GM12878 (cell line): Measurements from ENCODE around the gene GNAQ. TPM values are rescaled to one million over a fixed set of nuclear protein-coding genes. Genes with fewer than 3 reads are reported as not detected.

Source experiments
- ATAC-seq: fragments of 200-7000 bp; cut with Tn5 transposase; 3 replicates; pipeline ENCODE4 v1.9.1; 2020; ENCODE audit warnings: mild to moderate bottlenecking, moderate library complexity
- BruUV-seq: library from RNA; stranded (reverse); fragments of 400-500 nt; replicated peaks from 2 replicates; lab custom pipeline; 2021; lab: Mats Ljungman, UMichigan
- CTCF ChIA-PET: fragments of 300-600 bp; sonication (Branson Sonifier 250); formaldehyde crosslinking; extraction: SDS; loops from one replicate; lab custom pipeline; 2021; ENCODE audit warnings: inconsistent platforms; lab: Yijun Ruan, JAX
- POLR2A ChIA-PET: fragments of 350-600 bp; formaldehyde crosslinking; extraction: SDS; loops from one replicate; lab custom pipeline; 2021; ENCODE audit warnings: inconsistent platforms; lab: Charles Lee
- RAD21 ChIA-PET: fragments of 300-600 bp; sonication (Branson Sonifier 250); formaldehyde crosslinking; loops from one replicate; lab custom pipeline; 2023; ENCODE audit warnings: antibody characterized with exemption; ENCODE audit not compliant: unreplicated experiment; lab: Charles Lee
- SMC1A ChIA-PET: fragments of 300-600 bp; sonication (Branson Sonifier 250); formaldehyde crosslinking; loops from one replicate; lab custom pipeline; 2023; ENCODE audit not compliant: unreplicated experiment, uncharacterized antibody; lab: Charles Lee
- DNase-seq: peaks from one replicate; pipeline ENCODE4 v3.0.0-alpha.2; 2011; ENCODE audit warnings: low read depth, low spot score
- FAIRE-seq: peaks from 3 replicates; lab custom pipeline; 2011; peaks lifted over from hg19 to GRCh38; lab: Jason Lieb, UNC
- H2AFZ ChIP-seq: 2 replicates; pipeline ENCODE4 v1.6.0; 2011; ENCODE audit warnings: low read depth, low read length, control low read depth; ENCODE audit not compliant: control insufficient read depth
- H3K27ac ChIP-seq: 2 replicates; pipeline ENCODE4 v1.5.1; 2011; ENCODE audit warnings: control low read depth; ENCODE audit not compliant: control insufficient read depth, insufficient read depth
- H3K27me3 ChIP-seq, 2 experiments: replicated peaks in 1 of 2; 2 replicates each; pipeline versions ENCODE4 v1.6.0 to v1.6.1; 2011; ENCODE audit warnings: low read length in 1 of 2; ENCODE audit not compliant: control insufficient read depth in 2 of 2, insufficient read depth in 2 of 2
- H3K36me3 ChIP-seq, 2 experiments: 2 replicates each; pipeline ENCODE4 v1.5.1; 2011; ENCODE audit warnings: low read length in 1 of 2; ENCODE audit not compliant: control insufficient read depth in 2 of 2, insufficient read depth in 2 of 2
- H3K4me1 ChIP-seq: 2 replicates; pipeline ENCODE4 v1.6.1; 2011; ENCODE audit warnings: mild to moderate bottlenecking, low read length, moderate library complexity, mixed read lengths; ENCODE audit not compliant: control insufficient read depth, insufficient read depth
- H3K4me2 ChIP-seq: 2 replicates; pipeline ENCODE4 v1.6.0; 2011; ENCODE audit warnings: control low read depth; ENCODE audit not compliant: control insufficient read depth, insufficient read depth
- H3K4me3 ChIP-seq: fragments of 200-600 bp; sonication (generic); 2 replicates; pipeline ENCODE4 v1.5.1; 2016
- H3K79me2 ChIP-seq: 2 replicates; pipeline ENCODE4 v1.6.0; 2011; ENCODE audit warnings: low read length; ENCODE audit not compliant: control insufficient read depth, insufficient read depth
- H3K9ac ChIP-seq: 2 replicates; pipeline ENCODE4 v1.8.0; 2011; ENCODE audit warnings: low read length, control low read depth, mixed read lengths; ENCODE audit not compliant: control insufficient read depth, insufficient read depth
- H3K9me3 ChIP-seq: replicated peaks from 3 replicates; pipeline ENCODE4 v1.5.1; 2011; ENCODE audit warnings: mild to moderate bottlenecking, low read length; ENCODE audit not compliant: control insufficient read depth, insufficient read depth
- H4K20me1 ChIP-seq: 2 replicates; pipeline ENCODE4 v1.6.0; 2011; ENCODE audit not compliant: control insufficient read depth, insufficient read depth
- BACH1 ChIP-seq: fragments of 450-650 bp; IDR thresholded peaks from 2 replicates; pipeline ENCODE4 v1.6.1; 2017; ENCODE audit warnings: mild to moderate bottlenecking, borderline replicate concordance
- ETV6 ChIP-seq, 2 experiments: fragments of 450-650 bp in 1 of 2; IDR thresholded peaks in 1 of 2; conservative IDR thresholded peaks in 1 of 2; 2 replicates each; pipeline ENCODE4 v1.6.1; 2014; ENCODE audit warnings: antibody characterized with exemption in 1 of 2, borderline replicate concordance in 1 of 2, low read depth in 1 of 2, mild to moderate bottlenecking in 1 of 2, moderate library complexity in 1 of 2
- MAX ChIP-seq: IDR thresholded peaks from 2 replicates; pipeline ENCODE4 v1.6.1; 2012; ENCODE audit warnings: low read depth, low read length, improper control_type of control experiment
- MEF2B ChIP-seq: fragments of 450-650 bp; IDR thresholded peaks from 2 replicates; pipeline ENCODE4 v1.6.1; 2018; ENCODE audit warnings: mild to moderate bottlenecking, moderate library complexity; ENCODE audit not compliant: partially characterized antibody, poor library complexity, severe bottlenecking
- NFIC ChIP-seq: IDR thresholded peaks from 2 replicates; pipeline ENCODE4 v1.6.1; 2012; ENCODE audit warnings: low read depth, mild to moderate bottlenecking, inconsistent platforms, low read length, moderate library complexity
- NFXL1 ChIP-seq: fragments of 450-650 bp; IDR thresholded peaks from 2 replicates; pipeline ENCODE4 v1.6.1; 2017; ENCODE audit warnings: antibody characterized with exemption, mild to moderate bottlenecking, borderline replicate concordance
- NFYA ChIP-seq: IDR thresholded peaks from 2 replicates; pipeline ENCODE4 v1.6.1; 2011; ENCODE audit warnings: low read depth, mild to moderate bottlenecking, low read length, improper control_type of control experiment, borderline replicate concordance
- POLR2AphosphoS2 ChIP-seq: IDR thresholded peaks from 2 replicates; pipeline ENCODE4 v1.6.1; 2011; ENCODE audit warnings: low read depth, mild to moderate bottlenecking, low read length, improper control_type of control experiment, moderate library complexity
- POU2F2 ChIP-seq: IDR thresholded peaks from 3 replicates; pipeline ENCODE4 v1.6.1; 2011; ENCODE audit warnings: low read depth, mild to moderate bottlenecking, low read length, borderline replicate concordance
- RELA ChIP-seq: fragments of 450-650 bp; IDR thresholded peaks from 2 replicates; pipeline ENCODE4 v1.8.0; 2014; ENCODE audit warnings: borderline replicate concordance; ENCODE audit not compliant: partially characterized antibody
- SIX5 ChIP-seq: IDR thresholded peaks from 2 replicates; pipeline ENCODE4 v1.6.1; 2011; ENCODE audit warnings: mild to moderate bottlenecking, low read depth, low read length, moderate library complexity; ENCODE audit not compliant: severe bottlenecking
- SREBF1 ChIP-seq: IDR thresholded peaks from 2 replicates; pipeline ENCODE4 v1.6.1; 2012; ENCODE audit warnings: mild to moderate bottlenecking, low read length
- SREBF2 ChIP-seq: IDR thresholded peaks from 2 replicates; pipeline ENCODE4 v1.6.1; 2012; ENCODE audit warnings: mild to moderate bottlenecking, low read length
- ZBED1 ChIP-seq: IDR thresholded peaks from 2 replicates; pipeline ENCODE4 v1.6.1; 2016; ENCODE audit warnings: borderline replicate concordance
- ZNF207 ChIP-seq: fragments of 450-650 bp; IDR thresholded peaks from 2 replicates; pipeline ENCODE4 v1.6.1; 2014; ENCODE audit warnings: antibody characterized with exemption, mild to moderate bottlenecking, borderline replicate concordance
- ZNF622 ChIP-seq: fragments of 450-650 bp; IDR thresholded peaks from 2 replicates; pipeline ENCODE4 v1.6.1; 2017; ENCODE audit warnings: mild to moderate bottlenecking, inconsistent platforms
- ZSCAN29 ChIP-seq: fragments of 450-650 bp; IDR thresholded peaks from 2 replicates; pipeline ENCODE4 v1.6.1; 2017; ENCODE audit warnings: mild to moderate bottlenecking, moderate library complexity
- ZZZ3 ChIP-seq: IDR thresholded peaks from 2 replicates; pipeline ENCODE4 v1.6.1; 2011; ENCODE audit warnings: low read depth; ENCODE audit not compliant: control insufficient read depth, insufficient read length
- WGBS: methylation state at CpG from one replicate; pipeline ENCODE4 v1.1.6; 2016; ENCODE audit warnings: low lambda C conversion rate; ENCODE audit not compliant: insufficient replicate concordance, insufficient coverage; ENCODE audit errors: missing lambda C conversion rate; 5-methylcytosine and 5-hydroxymethylcytosine counted together
- in situ Hi-C: fragments of 300-500 bp; cut with MboI; formaldehyde crosslinking; loops from 9 replicates; pipeline ENCODE4 v1.14.3; 2018; ENCODE audit warnings: mixed read lengths
- intact Hi-C: fragments of 100-400 bp; cut with micrococcal nuclease; formaldehyde crosslinking; loops from one replicate; pipeline ENCODE4 v1.14.2; 2022; ENCODE audit not compliant: unreplicated experiment
- polyA plus RNA-seq, 11 experiments: library from polyadenylated mRNA; depleted of rRNA in 4 of 11; unstranded in 6 of 11; stranded (reverse) in 5 of 11; fragments of >200 nt; fragmentation: Nextera tagmentation in 4 of 11; fragmentation: Illumina TruSeq in 1 of 11; extraction: Ambion mirVana in 4 of 11; extraction: Trizol in 1 of 11; gene quantifications; 1 replicate in 1 of 11; 2 replicates in 10 of 11; pipeline versions ENCODE4 v1.2.1 to v1.2.3, GENCODE V29; 2011 to 2016; ENCODE audit warnings: inconsistent platforms in 2 of 11, missing spikeins in 2 of 11, low read depth in 1 of 11
- total RNA-seq, 4 experiments: library from RNA; depleted of rRNA in 3 of 4; stranded (reverse); fragments of >200 nt in 3 of 4; fragmentation: Illumina TruSeq in 1 of 4; extraction: Trizol in 1 of 4; gene quantifications; 2 replicates each; pipeline versions ENCODE4 v1.2.1 to v1.2.3, GENCODE V29; 2013 to 2021

GNAQ gene
- total and polyA plus RNA-seq, 10 of the 15 experiments (the other 5 are each of a cell fraction or from before 2014, with no cell fraction given), result 0.15 to 47.2 (median 0.49) TPM

GRCh38 chr9:77753180-77753579, 278.4 kb downstream of the GNAQ start:
- no peaks in the 10 kb centered on the region for H3K4me1 ChIP-seq
- H3K36me3 ChIP-seq, result no peaks in the 10 kb centered on the region
- H3K4me2 ChIP-seq, result no peak overlapping the region
- TF ChIP-seq NFXL1, result no peak
- no peak for TF ChIP-seq MEF2B
- TF ChIP-seq ZNF207, result no peak
- no peak for TF ChIP-seq SREBF1
- no peak for TF ChIP-seq POU2F2
- TF ChIP-seq POLR2AphosphoS2, result no peak
- TF ChIP-seq BACH1, result no peak
- TF ChIP-seq MAX, result no peak
- TF ChIP-seq ZSCAN29, result no peak
- no peak for TF ChIP-seq NFYA
- no peak for TF ChIP-seq ZNF622
- TF ChIP-seq RELA, result no peak
- no peak for TF ChIP-seq ETV6 (conservative IDR thresholded peaks at IDR 0.05 in 1 of 2, IDR thresholded peaks at IDR 0.05 in 1 of 2; ENCODE audit: borderline replicate concordance in 1 of 2, low read depth in 1 of 2)
- TF ChIP-seq NFIC, result no peak
- TF ChIP-seq SIX5, result no peak
- no peak for TF ChIP-seq ZZZ3
- no peak for TF ChIP-seq SREBF2
- no peak for TF ChIP-seq ZBED1
- DNase-seq (no peak), ATAC-seq (no peak), FAIRE-seq (no peak)
- H3K9me3 ChIP-seq, result no peaks in the 10 kb centered on the region
- intact Hi-C loops, result loop anchor here (10.0 kb wide), 2 partner anchors 282 to 588 kb away; partner anchors contain the start of gene GNAQ
- no peaks in the 10 kb centered on the region for H3K27me3 ChIP-seq
- H3K4me3 ChIP-seq, result no peak overlapping the region
- ChIA-PET POLR2A (interaction anchor here (0.6 kb wide), 2 partner anchors 212 to 286 kb away, joined by 4 to 6 read pairs; no protein-coding TSS in a partner anchor), CTCF (interaction anchor here (0.7 to 5.6 kb wide), 6 partner anchors 18 to 296 kb away, joined by 3 to 79 read pairs (median 8); no protein-coding TSS in a partner anchor), RAD21 (interaction anchor here (0.6 to 2.0 kb wide), 6 partner anchors 76 to 368 kb away, joined by 3 to 7 read pairs (median 4); no protein-coding TSS in a partner anchor), SMC1A (interaction anchor here (1.0 to 4.2 kb wide), 7 partner anchors 13 to 224 kb away, joined by 3 to 13 read pairs (median 4); no protein-coding TSS in a partner anchor)
- in situ Hi-C loops, result no loop called here
- no peak overlapping the region for H3K9ac ChIP-seq
- 46% methylated on average over 9 of the region's 9 CpGs for WGBS
- no peak overlapping the region for H3K27ac ChIP-seq
- H3K79me2 ChIP-seq, result no peaks in the 10 kb centered on the region
- H4K20me1 ChIP-seq, result no peaks in the 10 kb centered on the region
- no TSS peak for BruUV-seq
- no peak overlapping the region for H2AFZ ChIP-seq
